ENCODE results near the gene MEOX1. TPM values are rescaled to one million over a fixed set of nuclear protein-coding genes. Genes with fewer than 3 reads are reported as not detected.

Gene MEOX1
- total and polyA plus RNA-seq, 2 donors, result 9.3 to 11.6 TPM

DNA sequence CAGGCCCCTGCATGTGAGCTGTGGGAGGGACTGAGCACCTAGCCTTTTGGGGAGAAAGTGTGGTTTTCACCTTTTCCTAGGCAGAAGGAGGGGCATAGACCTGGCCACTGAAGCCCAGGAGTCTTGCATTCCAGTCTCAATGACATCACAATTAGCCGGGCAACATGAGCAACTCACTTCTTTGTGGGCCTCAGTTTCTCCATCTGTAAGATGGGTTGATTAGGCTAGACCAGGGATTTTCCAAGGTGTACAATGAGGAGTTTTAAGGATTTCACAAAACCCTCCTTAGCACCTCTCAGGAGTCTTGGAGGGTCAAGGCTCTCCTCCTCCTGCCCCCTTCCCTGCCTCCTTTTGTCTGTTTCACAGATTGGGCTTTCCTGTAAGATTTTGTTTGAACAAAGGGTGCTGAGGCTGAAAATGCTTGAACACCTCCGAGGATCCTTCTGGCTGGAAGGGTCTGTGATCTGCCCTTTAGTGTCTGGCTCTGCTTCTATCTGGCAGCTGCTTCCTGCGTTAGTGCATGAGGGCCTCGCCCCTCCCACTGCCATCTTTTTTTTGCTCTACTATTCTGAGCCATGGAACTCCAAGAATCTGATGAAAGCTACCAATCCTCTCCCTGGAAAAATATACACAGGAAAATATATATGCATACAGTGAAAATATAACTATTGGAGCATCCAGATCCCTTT is 63.2 kb downstream of the MEOX1 start:
- Histone ChIP-seq H3K4me1 (ENCODE audit: insufficient read depth) (no peaks in the 10 kb centered on the region), H3K36me3 (ENCODE audit: insufficient read depth) (no peaks in the 10 kb centered on the region), H3K4me3 (ENCODE audit: low read depth, low read length) (no peak overlapping the region), H3K27ac (ENCODE audit: low read depth) (no peak overlapping the region)
- DNase-seq (ENCODE audit: extremely low spot score), result no peak
- 49% methylated on average over 4 of the region's 4 CpGs for WGBS

GRCh38 chr17:43597624-43598356 is 63.9 kb downstream of the MEOX1 start:
- Histone ChIP-seq H3K4me3 (ENCODE audit: low read depth, low read length) (no peak overlapping the region), H3K27ac (ENCODE audit: low read depth) (no peak overlapping the region), H3K36me3 (ENCODE audit: insufficient read depth) (no peaks in the 10 kb centered on the region), H3K4me1 (ENCODE audit: insufficient read depth) (no peaks in the 10 kb centered on the region)
- 81% methylated on average over 11 of the region's 11 CpGs for WGBS
- no peak for DNase-seq (ENCODE audit: extremely low spot score)

- WGBS, result 70% methylated on average over 4 of the region's 4 CpGs
- DNase-seq (ENCODE audit: extremely low spot score), result no peak
- H3K4me1 ChIP-seq (ENCODE audit: insufficient read depth), result no peaks in the 10 kb centered on the region
Measured at GRCh38 chr17:43595466-43595865, 66.3 kb downstream of the MEOX1 start.

DNA sequence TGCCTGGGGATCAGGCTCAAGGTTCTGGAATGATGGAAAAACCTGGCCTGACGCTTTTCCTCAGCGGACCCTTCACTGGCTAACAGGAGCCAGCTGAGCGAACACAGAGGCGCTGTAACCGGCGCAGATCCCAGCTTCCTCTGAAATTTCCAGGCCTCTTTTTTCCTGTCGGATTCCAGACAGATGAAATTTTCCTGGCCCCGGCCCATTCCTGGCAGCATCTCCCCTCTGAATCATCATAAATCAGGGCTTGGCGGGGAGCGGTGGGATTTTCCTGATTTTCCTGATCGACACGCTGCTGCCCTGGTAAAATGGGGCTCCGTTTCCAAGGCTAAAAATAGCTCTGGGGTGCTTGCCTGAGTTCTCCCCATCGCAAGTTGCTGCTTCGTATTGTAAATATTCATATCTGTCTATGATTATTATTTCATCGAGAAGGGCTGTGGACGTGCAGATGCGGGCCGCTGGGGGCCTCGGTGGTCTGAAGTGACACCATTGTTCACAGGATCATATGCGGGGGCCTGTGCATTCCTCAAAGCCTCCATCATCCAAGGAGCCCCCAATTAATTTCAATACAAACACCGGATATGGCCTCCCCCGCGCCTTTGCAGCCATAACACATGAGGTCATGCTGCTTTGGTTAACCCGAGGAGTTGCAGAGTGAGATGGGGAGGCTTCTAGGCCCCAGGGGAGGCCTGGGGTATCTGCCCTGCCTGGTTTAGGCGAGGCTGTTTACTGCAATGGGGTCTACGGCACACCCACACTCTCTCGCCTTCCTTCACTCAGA is 69.8 kb downstream of the MEOX1 start:
- no peaks in the 10 kb centered on the region for H3K36me3 ChIP-seq (ENCODE audit: insufficient read depth)
- H3K4me1 ChIP-seq (ENCODE audit: insufficient read depth), result peaks cover 2% of the 10 kb centered on the region
- peak overlapping the region; percentile 62 for H3K27ac ChIP-seq (ENCODE audit: low read depth)
- 22% methylated on average over 28 of the region's 28 CpGs for WGBS
- H3K4me3 ChIP-seq (ENCODE audit: low read depth, low read length), result no peak overlapping the region
- peak; percentile 69 for DNase-seq (ENCODE audit: extremely low spot score)

More at GRCh38 chr17:43595466-43595865, 66.3 kb downstream of the MEOX1 start:
- Histone ChIP-seq H3K4me3 (ENCODE audit: low read depth, low read length) (no peak overlapping the region), H3K27ac (ENCODE audit: low read depth) (no peak overlapping the region), H3K36me3 (ENCODE audit: insufficient read depth) (no peaks in the 10 kb centered on the region)

GRCh38 chr17:43591001-43591400 is 70.7 kb downstream of the MEOX1 start:
- DNase-seq (ENCODE audit: extremely low spot score), result no peak
- H3K36me3 ChIP-seq (ENCODE audit: insufficient read depth), result no peaks in the 10 kb centered on the region
- H3K27ac ChIP-seq (ENCODE audit: low read depth), result no peak overlapping the region
- 92% methylated on average over 3 of the region's 3 CpGs for WGBS
- peaks cover 2% of the 10 kb centered on the region for H3K4me1 ChIP-seq (ENCODE audit: insufficient read depth)
- no peak overlapping the region for H3K4me3 ChIP-seq (ENCODE audit: low read depth, low read length)

Small RNAs within 50 kb of the gene (small RNA-seq; reads per million reads assigned to genes)
- gene RF00017, result not detected

Other genes with a start within 250 kb of the MEOX1 start
- gene DHX8, start 177.9 kb downstream of the MEOX1 start, total RNA-seq, result 30.6 TPM
- gene DHX8, start 177.9 kb downstream of the MEOX1 start, polyA plus RNA-seq, result 37.4 TPM
- gene ETV4, start 115.6 kb downstream of the MEOX1 start, total RNA-seq, result 0.95 TPM
- 1.2 TPM for gene ETV4, start 115.6 kb downstream of the MEOX1 start, polyA plus RNA-seq
- 0.21 TPM for gene SOST, start 96.9 kb upstream of the MEOX1 start, total RNA-seq
- not detected for gene SOST, start 96.9 kb upstream of the MEOX1 start, polyA plus RNA-seq
- gene DUSP3, start 117.1 kb upstream of the MEOX1 start, total RNA-seq, result 44.5 TPM
- gene DUSP3, start 117.1 kb upstream of the MEOX1 start, polyA plus RNA-seq, result 73.9 TPM
- not detected for gene CFAP97D1, start 118.5 kb upstream of the MEOX1 start, total RNA-seq
- 0.05 TPM for gene CFAP97D1, start 118.5 kb upstream of the MEOX1 start, polyA plus RNA-seq
- 12.1 TPM for gene MPP3, start 171.2 kb upstream of the MEOX1 start, total RNA-seq
- gene MPP3, start 171.2 kb upstream of the MEOX1 start, polyA plus RNA-seq, result 5.4 TPM
- 0.58 TPM for gene CD300LG, start 185.3 kb upstream of the MEOX1 start, total RNA-seq
- 3.4 TPM for gene CD300LG, start 185.3 kb upstream of the MEOX1 start, polyA plus RNA-seq
- 3.7 TPM for gene MPP2, start 245.6 kb upstream of the MEOX1 start, total RNA-seq
- gene MPP2, start 245.6 kb upstream of the MEOX1 start, polyA plus RNA-seq, result 14.9 TPM